A549 (cell line): ENCODE data around the gene RASGRP1. TPM values are rescaled to one million over a fixed set of nuclear protein-coding genes. Genes with fewer than 3 reads are reported as not detected.

ENCODE experiments used
- ATAC-seq, 2 experiments: fragments of 200-7000 bp in 1 of 2; fragments of >200 bp in 1 of 2; cut with Nextera tagmentation in 1 of 2; cut with Tn5 transposase in 1 of 2; 3 replicates each; pipeline versions ENCODE4 v1.8.0 to v1.9.1; 2018 to 2020; ENCODE audit warnings: mild to moderate bottlenecking in 1 of 2, moderate library complexity in 1 of 2
- CTCF ChIA-PET: fragments of 300-600 bp; sonication (Branson Sonifier 250); formaldehyde crosslinking; extraction: SDS; loops from one replicate; lab custom pipeline; 2021; ENCODE audit warnings: antibody characterized with exemption, inconsistent platforms; lab: Yijun Ruan, JAX
- POLR2A ChIA-PET: fragments of 350-600 bp; formaldehyde crosslinking; extraction: SDS; loops from one replicate; lab custom pipeline; 2021; ENCODE audit warnings: antibody characterized with exemption, inconsistent platforms; lab: Yijun Ruan, JAX
- DNase-seq, 2 experiments: peaks; one replicate each; pipeline versions ENCODE4 v3.0.0 to v3.0.0-alpha.2; 2011 to 2016; ENCODE audit warnings: low read depth in 1 of 2, low spot score in 1 of 2
- FAIRE-seq: peaks from 2 replicates; lab custom pipeline; 2011; peaks lifted over from hg19 to GRCh38; lab: Jason Lieb, UNC
- H3K27ac ChIP-seq, 2 experiments: fragments of >200 bp; sonication (Bioruptor Twin); formaldehyde crosslinking; 3 replicates each; pipeline ENCODE4 v1.5.1; 2016 to 2017
- H3K4me1 ChIP-seq: fragments of >200 bp; sonication (Bioruptor Twin); formaldehyde crosslinking; 3 replicates; pipeline ENCODE4 v1.6.1; 2016
- H3K4me2 ChIP-seq: fragments of >200 bp; sonication (Bioruptor Twin); formaldehyde crosslinking; 3 replicates; pipeline ENCODE4 v1.6.1; 2016
- H3K4me3 ChIP-seq: fragments of >200 bp; sonication (Bioruptor Twin); formaldehyde crosslinking; 3 replicates; pipeline ENCODE4 v1.5.1; 2016
- H3K9me3 ChIP-seq: fragments of >200 bp; sonication (Bioruptor Twin); formaldehyde crosslinking; 3 replicates; pipeline ENCODE4 v1.6.1; 2016
- BCL3 ChIP-seq: fragments of >200 bp; sonication (Bioruptor Twin); formaldehyde crosslinking; IDR thresholded peaks from 3 replicates; pipeline ENCODE4 v1.6.1; 2016
- CBX2 ChIP-seq: fragments of 200-600 bp; sonication (generic); IDR thresholded peaks from 2 replicates; pipeline ENCODE4 v1.6.1; 2016; ENCODE audit warnings: low read depth, mild to moderate bottlenecking, borderline replicate concordance
- CBX8 ChIP-seq: fragments of 200-600 bp; sonication (generic); IDR thresholded peaks from 2 replicates; pipeline ENCODE4 v1.6.1; 2016
- CEBPB ChIP-seq, 2 experiments: fragments of >200 bp in 1 of 2; sonication (Bioruptor Twin) in 1 of 2; formaldehyde crosslinking in 1 of 2; IDR thresholded peaks; 2 replicates each; pipeline ENCODE4 v1.6.1; 2012 to 2016
- CHD4 ChIP-seq: fragments of 200-600 bp; sonication (generic); IDR thresholded peaks from 2 replicates; pipeline ENCODE4 v1.6.1; 2016; ENCODE audit warnings: antibody characterized with exemption, mild to moderate bottlenecking, borderline replicate concordance
- CTCF ChIP-seq: fragments of >200 bp; sonication (Bioruptor Twin); formaldehyde crosslinking; IDR thresholded peaks from 3 replicates; pipeline ENCODE4 v1.5.1; 2016
- E2F6 ChIP-seq: IDR thresholded peaks from 2 replicates; pipeline ENCODE4 v1.6.1; 2012; ENCODE audit warnings: low read depth, borderline replicate concordance
- EHF ChIP-seq: fragments of 250-450 bp; sonication (Bioruptor Pico); IDR thresholded peaks from 2 replicates; pipeline ENCODE4 v1.5.0; 2020; ENCODE audit warnings: mild to moderate bottlenecking
- EHMT2 ChIP-seq: fragments of 200-600 bp; sonication (generic); IDR thresholded peaks from 2 replicates; pipeline ENCODE4 v1.6.1; 2016; ENCODE audit warnings: antibody characterized with exemption, low read depth, mild to moderate bottlenecking, moderate library complexity
- ESRRA ChIP-seq: fragments of 150-350 bp; IDR thresholded peaks from 2 replicates; pipeline ENCODE4 v1.6.1; 2014; ENCODE audit warnings: mild to moderate bottlenecking, low read length, borderline replicate concordance
- FOSB ChIP-seq: fragments of 250-450 bp; sonication (Bioruptor Pico); IDR thresholded peaks from 2 replicates; pipeline ENCODE4 v1.5.0; 2020; ENCODE audit warnings: mild to moderate bottlenecking, moderate library complexity
- FOSL2 ChIP-seq, 2 experiments: fragments of 450-650 bp in 1 of 2; fragments of >200 bp in 1 of 2; sonication (Bioruptor Twin) in 1 of 2; formaldehyde crosslinking; IDR thresholded peaks; 2 replicates each; pipeline versions ENCODE4 v1.5.0 to v1.6.1; 2016 to 2020; ENCODE audit warnings: mild to moderate bottlenecking in 1 of 2, moderate library complexity in 1 of 2
- FOXS1 ChIP-seq: fragments of 250-450 bp; sonication (Bioruptor Pico); IDR thresholded peaks from 2 replicates; pipeline ENCODE4 v1.5.0; 2020; ENCODE audit warnings: mild to moderate bottlenecking, moderate library complexity
- GATA3 ChIP-seq: IDR thresholded peaks from 2 replicates; pipeline ENCODE4 v1.6.1; 2012; ENCODE audit warnings: borderline replicate concordance
- HDAC2 ChIP-seq: fragments of 200-600 bp; sonication (generic); IDR thresholded peaks from 2 replicates; pipeline ENCODE4 v1.6.1; 2016
- HMGXB4 ChIP-seq: fragments of 250-450 bp; sonication (Bioruptor Pico); IDR thresholded peaks from 2 replicates; pipeline ENCODE4 v1.5.0; 2021; ENCODE audit warnings: mild to moderate bottlenecking, moderate library complexity, borderline replicate concordance
- HOXB5 ChIP-seq: fragments of 250-450 bp; sonication (Bioruptor Pico); IDR thresholded peaks from 2 replicates; pipeline ENCODE4 v1.5.0; 2020; ENCODE audit warnings: mild to moderate bottlenecking, moderate library complexity
- JUNB ChIP-seq: fragments of >200 bp; sonication (Bioruptor Twin); formaldehyde crosslinking; IDR thresholded peaks from 2 replicates; pipeline ENCODE4 v1.6.1; 2016
- MAFK ChIP-seq: fragments of 450-650 bp; IDR thresholded peaks from 2 replicates; pipeline ENCODE4 v1.6.1; 2014; ENCODE audit not compliant: partially characterized antibody
- MYC ChIP-seq: IDR thresholded peaks from 2 replicates; pipeline ENCODE4 v1.6.1; 2012; ENCODE audit warnings: mild to moderate bottlenecking, inconsistent platforms, low read length, improper control_type of control experiment, borderline replicate concordance
- NFE2L2 ChIP-seq: fragments of 150-350 bp; conservative IDR thresholded peaks from 2 replicates; pipeline ENCODE4 v1.6.1; 2014; ENCODE audit warnings: low read length
- NR3C1 ChIP-seq: fragments of >200 bp; sonication (Bioruptor Twin); formaldehyde crosslinking; IDR thresholded peaks from 3 replicates; pipeline ENCODE4 v1.6.1; 2017
- POLR2A ChIP-seq: IDR thresholded peaks from 2 replicates; pipeline ENCODE4 v1.6.1; 2012; ENCODE audit warnings: mild to moderate bottlenecking, low read length
- RCOR1 ChIP-seq: fragments of 150-350 bp; IDR thresholded peaks from 2 replicates; pipeline ENCODE4 v1.6.1; 2014; ENCODE audit warnings: antibody characterized with exemption, low read length, low read depth
- TFCP2L1 ChIP-seq: fragments of 250-450 bp; sonication (Bioruptor Pico); IDR thresholded peaks from 2 replicates; pipeline ENCODE4 v1.5.0; 2021; ENCODE audit warnings: mild to moderate bottlenecking
- TP53 ChIP-seq: fragments of 250-450 bp; sonication (Bioruptor Pico); IDR thresholded peaks from 2 replicates; pipeline ENCODE4 v1.5.0; 2021; ENCODE audit warnings: mild to moderate bottlenecking, moderate library complexity
- ZNF302 ChIP-seq: fragments of 250-450 bp; sonication (Bioruptor Pico); IDR thresholded peaks from 2 replicates; pipeline ENCODE4 v1.9.0; 2021; ENCODE audit warnings: inconsistent platforms, mild to moderate bottlenecking, moderate library complexity
- WGBS: methylation state at CpG from one replicate; pipeline ENCODE4 v1.1.6; 2017; ENCODE audit errors: missing lambda C conversion rate; 5-methylcytosine and 5-hydroxymethylcytosine counted together
- polyA plus RNA-seq, 4 experiments: library from polyadenylated mRNA; depleted of rRNA in 3 of 4; stranded (reverse); fragments of >200 nt; fragmentation: RNase III in 1 of 4; extraction: RNeasy Plus Mini Kit Qiagen cat#74134 plus additional on column Dnase treatment in 1 of 4; gene quantifications; 2 replicates in 3 of 4; 3 replicates in 1 of 4; pipeline ENCODE4 v1.2.3, GENCODE V29; 2011 to 2017

RASGRP1 gene
- polyA plus RNA-seq, 2 of the 4 experiments (the other 2 are of a cell fraction): 0.70 to 1.2 TPM

GRCh38 chr15:38499651-38500050 is 65.0 kb downstream of the RASGRP1 start (continued):
- TF ChIP-seq CBX2: no peak
- TF ChIP-seq POLR2A: no peak
- TF ChIP-seq RCOR1: no peak
- no peak for TF ChIP-seq ZNF302 (CRISPR knock-in tag)
- TF ChIP-seq MAFK: no peak
- no peak for TF ChIP-seq TP53 (CRISPR knock-in tag)
- TF ChIP-seq CEBPB (IDR thresholded peaks at IDR 0.05): no peak
- TF ChIP-seq, all 56 proteins: peak for 0

GRCh38 chr15:38496151-38496550 is 68.5 kb downstream of the RASGRP1 start:
- H3K9me3 ChIP-seq: no peaks in the 10 kb centered on the region
- TF ChIP-seq NFE2L2: no peak
- TF ChIP-seq POLR2A: no peak
- no peak for TF ChIP-seq BCL3
- no peak for TF ChIP-seq CBX2
- TF ChIP-seq HDAC2: no peak
- no peak for TF ChIP-seq CBX8
- TF ChIP-seq MYC: no peak
- no peak for TF ChIP-seq CEBPB (IDR thresholded peaks at IDR 0.05)
- no peak for TF ChIP-seq RCOR1
- no peak for TF ChIP-seq TFCP2L1 (CRISPR knock-in tag)
- no peak for TF ChIP-seq JUNB
- no peak for TF ChIP-seq TP53 (CRISPR knock-in tag)
- no peak for TF ChIP-seq FOSB (CRISPR knock-in tag)
- no peak for TF ChIP-seq FOXS1
- no peak for TF ChIP-seq GATA3
- no peak for TF ChIP-seq HOXB5 (CRISPR knock-in tag)
- H3K4me1 ChIP-seq: no peaks in the 10 kb centered on the region
- ChIA-PET POLR2A (no interaction called here), CTCF (interaction anchor here (1.0 to 1.2 kb wide), 2 partner anchors 11 to 187 kb away, joined by 3 read pairs; no protein-coding TSS in a partner anchor)
- 98% methylated on average over 1 of the region's 1 CpG for WGBS
- ATAC-seq (no peak), FAIRE-seq (no peak), DNase-seq (no peak)
- H3K4me3 ChIP-seq: no peak overlapping the region
- H3K27ac ChIP-seq: no peak overlapping the region
- H3K4me2 ChIP-seq: no peak overlapping the region

- TF ChIP-seq NR3C1 (no peak), EHF (CRISPR knock-in tag) (no peak), E2F6 (no peak), FOXS1 (no peak), ESRRA (no peak), FOSL2 (IDR thresholded peaks at IDR 0.05) (no peak), FOSL2 (CRISPR knock-in tag; IDR thresholded peaks at IDR 0.05) (no peak), CTCF (no peak), BCL3 (no peak), CHD4 (no peak), TFCP2L1 (CRISPR knock-in tag) (no peak), HMGXB4 (CRISPR knock-in tag) (no peak), EHMT2 (no peak)
- TF ChIP-seq, all 56 proteins: peak for 0
- no peak overlapping the region for H3K27ac ChIP-seq
Measured at GRCh38 chr15:38490242-38490922, 74.2 kb downstream of the RASGRP1 start.

More at GRCh38 chr15:38490242-38490922, 74.2 kb downstream of the RASGRP1 start:
- Histone ChIP-seq H3K4me3 (no peak overlapping the region), H3K4me2 (no peak overlapping the region), H3K4me1 (no peaks in the 10 kb centered on the region), H3K9me3 (no peaks in the 10 kb centered on the region)
- DNase-seq (no peak), ATAC-seq (no peak), FAIRE-seq (no peak)
- ChIA-PET CTCF (no interaction called here), POLR2A (no interaction called here)
- WGBS: 85% methylated on average over 3 of the region's 3 CpGs
